ENCODE data around the gene IL21R. TPM values are rescaled to one million over a fixed set of nuclear protein-coding genes. Genes with fewer than 3 reads are reported as not detected.
A peak's percentile ranks its signal among the peaks of the same experiment; 100 is the strongest.

Gene IL21R
- total RNA-seq, 2 experiments from 2014 or later = 61.8 to 73.5 TPM

DNA sequence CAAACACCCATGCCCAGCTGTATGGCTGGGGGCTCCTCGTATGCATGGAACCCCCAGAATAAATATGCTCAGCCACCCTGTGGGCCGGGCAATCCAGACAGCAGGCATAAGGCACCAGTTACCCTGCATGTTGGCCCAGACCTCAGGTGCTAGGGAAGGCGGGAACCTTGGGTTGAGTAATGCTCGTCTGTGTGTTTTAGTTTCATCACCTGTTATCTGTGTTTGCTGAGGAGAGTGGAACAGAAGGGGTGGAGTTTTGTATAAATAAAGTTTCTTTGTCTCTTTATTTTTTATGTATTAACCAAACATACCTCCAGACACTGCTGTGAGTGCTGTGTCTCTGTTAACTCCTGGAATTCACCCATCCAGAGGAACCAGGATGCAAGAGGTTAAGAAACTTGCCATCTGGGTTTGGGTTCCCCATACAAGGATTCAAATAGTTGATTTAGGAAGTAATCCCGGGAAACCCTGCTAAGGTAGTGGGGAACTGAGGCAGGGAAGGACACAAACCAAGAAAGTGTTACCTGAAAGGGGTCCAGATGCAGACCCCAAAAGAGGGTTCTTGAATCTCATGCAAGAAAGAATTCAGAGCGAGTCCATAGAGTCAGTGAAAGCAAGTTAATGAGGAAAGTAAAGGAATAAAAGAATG is 37.4 kb upstream of the IL21R start:
- peak overlapping the region; percentile 92 for H3K27ac Mint-ChIP-seq
- peaks cover 2% of the 10 kb centered on the region for H3K9me3 Mint-ChIP-seq (ENCODE audit: low read depth)
- ATAC-seq (no peak), DNase-seq (peak; percentile 54)
- no peaks in the 10 kb centered on the region for H3K27me3 Mint-ChIP-seq
- intact Hi-C loops (cut with DNase I, micrococcal nuclease) = loop anchor here in 1 of 2 experiments (5.0 kb wide), 1 partner anchor 92 kb away; no protein-coding TSS in a partner anchor
- peaks cover 71% of the 10 kb centered on the region for H3K4me1 Mint-ChIP-seq
- H3K36me3 Mint-ChIP-seq (ENCODE audit: low read depth) = peaks cover 65% of the 10 kb centered on the region
- H3K4me3 Mint-ChIP-seq = no peak overlapping the region
- ChIA-PET POLR2A (interaction anchor here (0.6 to 4.1 kb wide), 5 partner anchors 14 to 127 kb away, joined by 3 to 103 read pairs (median 11); partner anchors contain the start of gene IL21R), CTCF (interaction anchor here (0.7 to 6.6 kb wide), 7 partner anchors 10 to 212 kb away, joined by 3 to 61 read pairs (median 5); no protein-coding TSS in a partner anchor)

DNA sequence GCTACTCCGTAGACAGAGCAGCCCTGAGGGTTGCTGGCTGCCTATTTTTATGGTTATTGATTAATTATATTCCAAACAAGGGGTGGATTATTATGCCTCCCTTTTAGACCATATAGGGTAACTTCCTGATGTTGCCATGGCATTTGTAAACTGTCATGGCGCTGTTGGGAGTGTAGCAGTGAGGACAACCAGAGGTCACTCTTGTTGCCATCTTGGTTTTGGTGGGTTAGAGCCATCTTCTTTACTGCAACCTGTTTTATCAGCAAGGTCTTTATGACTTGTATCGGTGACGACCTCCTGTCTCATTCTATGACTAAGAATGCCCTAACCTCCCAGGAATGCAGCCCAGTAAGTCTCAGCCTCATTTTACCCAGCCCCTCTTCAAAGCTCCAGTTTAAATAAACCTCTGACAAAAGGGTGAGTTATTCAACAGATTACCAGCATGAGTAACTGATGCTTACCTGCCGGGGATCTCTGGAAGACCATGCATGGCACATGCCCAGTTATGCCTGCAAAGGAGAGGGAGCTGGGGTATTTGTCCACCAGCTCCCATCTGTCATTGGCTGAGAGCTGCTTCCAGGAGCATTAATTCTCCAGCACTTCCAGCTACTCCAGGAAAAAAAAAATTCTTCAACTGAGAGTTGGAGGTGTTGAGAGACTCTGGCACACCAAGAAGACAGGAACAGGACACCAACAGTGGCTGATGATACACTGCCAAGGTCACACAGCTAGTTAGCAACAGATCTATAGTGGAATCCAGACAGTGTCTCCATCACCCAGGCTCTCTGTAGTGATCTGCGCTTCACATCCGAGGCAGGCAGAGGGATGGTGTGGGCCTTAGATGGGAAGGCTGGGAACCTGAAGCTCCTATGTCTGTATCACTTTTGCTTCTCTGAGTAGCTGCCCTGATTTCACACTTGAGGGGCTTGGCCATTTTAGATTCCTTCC is 36.6 kb upstream of the IL21R start:
- peak overlapping the region; percentile 92 for H3K27ac Mint-ChIP-seq
- no peak overlapping the region for H3K4me3 Mint-ChIP-seq
- CTCF ChIA-PET = interaction anchor here (0.7 to 6.6 kb wide), 11 partner anchors 10 to 213 kb away, joined by 3 to 61 read pairs (median 5); partner anchors contain the start of gene IL21R
- peaks cover 78% of the 10 kb centered on the region for H3K4me1 Mint-ChIP-seq
- DNase-seq (peak; percentile 41), ATAC-seq (peak; percentile 24)
- intact Hi-C loops (cut with DNase I, micrococcal nuclease) = loop anchor here (2.0 to 5.0 kb wide), 5 partner anchors 37 to 777 kb away; partner anchors contain the start of gene IL21R (in 1 of the 2)
- H3K27me3 Mint-ChIP-seq = no peaks in the 10 kb centered on the region
- peaks cover 10% of the 10 kb centered on the region for H3K9me3 Mint-ChIP-seq (ENCODE audit: low read depth)
- H3K36me3 Mint-ChIP-seq (ENCODE audit: low read depth) = peaks cover 66% of the 10 kb centered on the region
- POLR2A ChIA-PET = interaction anchor here (0.6 to 4.1 kb wide), 13 partner anchors 9 to 1665 kb away, joined by 3 to 103 read pairs (median 5); partner anchors contain the start of genes IL21R and KDM8

- Mint-ChIP-seq H3K9me3 (ENCODE audit: low read depth) (peaks cover 12% of the 10 kb centered on the region), H3K4me3 (peak overlapping the region; percentile 26), H3K27me3 (no peaks in the 10 kb centered on the region), H3K4me1 (peaks cover 86% of the 10 kb centered on the region), H3K36me3 (ENCODE audit: low read depth) (peaks cover 59% of the 10 kb centered on the region), H3K27ac (peak overlapping the region; percentile 98)
- POLR2A ChIA-PET = interaction anchor here (0.6 to 4.1 kb wide), 20 partner anchors 11 to 188 kb away, joined by 3 to 103 read pairs (median 8); partner anchors contain the start of genes IL21R and KDM8
- DNase-seq (peak; percentile 71), ATAC-seq (peak; percentile 8)
- intact Hi-C loops (cut with DNase I, micrococcal nuclease) = loop anchor here (1.0 to 5.0 kb wide), 16 partner anchors 35 to 776 kb away; partner anchors contain the start of genes IL21R (in 2 of the 2), KDM8 (in 1 of the 2) and NSMCE1 (in 1 of the 2)
- CTCF ChIA-PET = interaction anchor here (0.6 to 6.6 kb wide), 33 partner anchors 11 to 800 kb away, joined by 3 to 61 read pairs (median 5); partner anchors contain the start of gene IL21R
Observed at GRCh38 chr16:27366687-27367460, 35.1 kb upstream of the IL21R start.

DNA sequence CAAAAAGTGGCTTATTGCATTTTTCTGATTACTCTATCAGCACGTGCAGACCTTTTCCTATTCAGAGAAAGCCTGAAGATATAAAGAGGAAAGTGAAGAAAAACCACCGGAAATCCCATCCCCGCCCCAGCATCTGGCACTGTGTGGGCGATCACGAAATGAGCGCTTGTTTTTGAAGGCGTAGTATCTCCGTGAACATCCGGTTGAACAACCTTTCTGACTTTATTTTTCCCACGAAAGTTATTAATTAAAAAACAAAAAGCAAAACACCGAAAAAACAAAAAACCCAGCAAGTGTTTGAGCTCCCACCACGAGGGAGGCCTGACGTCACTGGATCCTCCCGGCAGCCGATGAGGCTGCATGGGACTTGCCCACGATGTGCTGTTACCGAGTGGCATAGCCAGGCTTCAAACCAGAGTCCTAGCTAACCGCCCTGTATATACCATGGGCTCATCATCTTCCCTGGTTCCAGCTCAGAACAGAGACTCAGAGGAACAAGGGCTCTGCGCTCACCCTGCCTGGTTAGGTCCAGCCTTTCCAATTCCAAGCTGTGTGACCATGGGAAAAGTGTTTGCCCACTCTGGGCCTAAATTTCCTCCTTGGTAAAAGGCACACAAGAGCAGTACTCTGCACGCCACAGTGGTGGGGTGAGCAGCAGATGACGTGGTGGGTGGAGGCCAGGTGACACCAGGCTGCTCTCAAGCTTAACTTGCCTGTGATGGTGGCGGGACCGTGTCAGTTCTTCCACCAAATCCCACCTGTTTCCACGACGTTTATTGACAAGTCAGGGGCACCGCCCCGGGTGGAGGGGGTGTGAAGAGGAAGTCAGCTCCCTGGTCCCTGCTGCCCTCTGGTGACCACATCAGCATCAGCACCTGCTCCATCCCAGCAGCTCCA is 34.3 kb upstream of the IL21R start:
- Mint-ChIP-seq H3K36me3 (ENCODE audit: low read depth) (peaks cover 51% of the 10 kb centered on the region), H3K4me1 (peaks cover 79% of the 10 kb centered on the region), H3K27ac (peak overlapping the region; percentile 98), H3K9me3 (ENCODE audit: low read depth) (peaks cover 12% of the 10 kb centered on the region), H3K27me3 (no peaks in the 10 kb centered on the region), H3K4me3 (peak overlapping the region; percentile 58)
- ChIA-PET POLR2A (interaction anchor here (0.6 to 4.1 kb wide), 18 partner anchors 10 to 189 kb away, joined by 3 to 103 read pairs (median 6); partner anchors contain the start of genes IL21R and KDM8), CTCF (interaction anchor here (0.7 to 6.6 kb wide), 36 partner anchors 11 to 216 kb away, joined by 3 to 61 read pairs (median 5); partner anchors contain the start of gene IL21R)
- intact Hi-C loops (cut with DNase I, micrococcal nuclease) = loop anchor here (1.0 to 5.0 kb wide), 18 partner anchors 35 to 775 kb away; partner anchors contain the start of genes IL21R (in 2 of the 2), KDM8 (in 1 of the 2) and NSMCE1 (in 1 of the 2)
- DNase-seq = peak; percentile 95
- ATAC-seq = peak; percentile 74

DNA sequence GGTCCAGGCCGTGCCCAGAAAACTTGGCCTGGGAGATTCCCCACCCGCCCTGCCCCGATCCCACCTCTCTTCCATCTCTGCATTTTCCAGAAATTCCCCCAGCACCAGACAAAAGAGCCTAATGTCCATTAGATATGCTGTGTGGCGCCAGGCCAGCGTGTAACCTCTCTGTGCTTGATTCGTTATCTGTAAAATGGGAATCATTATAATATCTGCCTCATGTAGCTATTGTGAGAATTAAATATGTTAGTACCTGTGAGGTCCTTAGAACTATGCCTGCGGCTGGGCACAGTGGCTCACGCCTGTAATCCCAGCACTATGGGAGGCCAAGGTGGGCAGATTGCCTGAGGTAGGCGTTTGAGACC is 33.6 kb upstream of the IL21R start:
- CTCF ChIA-PET = interaction anchor here (0.7 to 6.6 kb wide), 29 partner anchors 10 to 217 kb away, joined by 3 to 61 read pairs (median 5); partner anchors contain the start of gene IL21R
- Mint-ChIP-seq H3K36me3 (ENCODE audit: low read depth) (peaks cover 47% of the 10 kb centered on the region), H3K27me3 (no peaks in the 10 kb centered on the region), H3K27ac (peak overlapping the region; percentile 98), H3K4me1 (peaks cover 78% of the 10 kb centered on the region), H3K9me3 (ENCODE audit: low read depth) (peaks cover 12% of the 10 kb centered on the region), H3K4me3 (peak overlapping the region; percentile 58)
- intact Hi-C loops (cut with DNase I, micrococcal nuclease) = loop anchor here (1.0 to 5.0 kb wide), 3 partner anchors 89 to 213 kb away; no protein-coding TSS in a partner anchor
- DNase-seq (no peak), ATAC-seq (no peak)
- POLR2A ChIA-PET = interaction anchor here (0.7 to 4.1 kb wide), 13 partner anchors 10 to 189 kb away, joined by 3 to 103 read pairs (median 5); partner anchors contain the start of genes IL21R and KDM8

- intact Hi-C loops (cut with DNase I, micrococcal nuclease) = loop anchor here in 1 of 2 experiments (5.0 kb wide), 1 partner anchor 98 kb away; no protein-coding TSS in a partner anchor
- H3K9me3 Mint-ChIP-seq (ENCODE audit: low read depth) = peaks cover 12% of the 10 kb centered on the region
- ChIA-PET CTCF (interaction anchor here (0.8 to 6.6 kb wide), 4 partner anchors 36 to 191 kb away, joined by 3 to 61 read pairs (median 25); no protein-coding TSS in a partner anchor), POLR2A (no interaction called here)
- H3K4me3 Mint-ChIP-seq = no peak overlapping the region
- H3K4me1 Mint-ChIP-seq = peaks cover 64% of the 10 kb centered on the region
- peak overlapping the region; percentile 65 for H3K27ac Mint-ChIP-seq
- DNase-seq = no peak
- ATAC-seq = no peak
- H3K36me3 Mint-ChIP-seq (ENCODE audit: low read depth) = peaks cover 32% of the 10 kb centered on the region
- no peaks in the 10 kb centered on the region for H3K27me3 Mint-ChIP-seq
Observed at GRCh38 chr16:27369806-27370205, 32.2 kb upstream of the IL21R start.

GRCh38 chr16:27370318-27370717 is 31.7 kb upstream of the IL21R start:
- Mint-ChIP-seq H3K27me3 (no peaks in the 10 kb centered on the region), H3K4me3 (no peak overlapping the region), H3K36me3 (ENCODE audit: low read depth) (peaks cover 27% of the 10 kb centered on the region), H3K9me3 (ENCODE audit: low read depth) (peaks cover 12% of the 10 kb centered on the region), H3K27ac (peak overlapping the region; percentile 65), H3K4me1 (peaks cover 59% of the 10 kb centered on the region)
- DNase-seq = no peak
- ChIA-PET POLR2A (no interaction called here), CTCF (interaction anchor here (1.0 to 6.6 kb wide), 4 partner anchors 16 to 191 kb away, joined by 3 to 47 read pairs (median 3); no protein-coding TSS in a partner anchor)
- ATAC-seq = no peak
- intact Hi-C loops (cut with DNase I, micrococcal nuclease) = no loop called here

DNA sequence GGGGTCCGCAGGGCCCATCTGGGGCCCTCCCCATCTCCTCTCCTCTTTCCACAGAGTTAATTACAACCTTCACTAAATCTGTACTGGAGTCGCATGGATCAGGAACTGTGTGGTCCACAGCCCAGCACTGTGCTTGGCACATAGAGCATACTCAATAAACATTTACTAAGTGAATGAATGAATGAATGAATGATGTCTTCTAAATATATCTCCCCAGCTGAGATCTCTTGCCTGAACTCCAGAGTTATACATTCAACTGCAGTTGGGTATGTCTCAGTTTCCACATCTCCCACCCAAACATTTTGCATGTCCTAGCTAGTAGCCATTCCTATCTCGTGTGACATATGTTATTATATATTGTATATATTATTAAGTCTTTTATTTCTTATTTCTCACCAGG is 28.7 kb upstream of the IL21R start:
- H3K4me1 Mint-ChIP-seq = peaks cover 50% of the 10 kb centered on the region
- H3K27me3 Mint-ChIP-seq = no peaks in the 10 kb centered on the region
- DNase-seq (no peak), ATAC-seq (no peak)
- no peak overlapping the region for H3K27ac Mint-ChIP-seq
- ChIA-PET POLR2A (interaction anchor here (1.2 to 1.5 kb wide), 2 partner anchors 34 to 136 kb away, joined by 6 to 12 read pairs; no protein-coding TSS in a partner anchor), CTCF (interaction anchor here (0.6 to 1.7 kb wide), 11 partner anchors 14 to 262 kb away, joined by 3 to 7 read pairs (median 5); no protein-coding TSS in a partner anchor)
- intact Hi-C loops (cut with DNase I, micrococcal nuclease) = no loop called here
- H3K36me3 Mint-ChIP-seq (ENCODE audit: low read depth) = peaks cover 16% of the 10 kb centered on the region
- peaks cover 12% of the 10 kb centered on the region for H3K9me3 Mint-ChIP-seq (ENCODE audit: low read depth)
- no peak overlapping the region for H3K4me3 Mint-ChIP-seq

DNA sequence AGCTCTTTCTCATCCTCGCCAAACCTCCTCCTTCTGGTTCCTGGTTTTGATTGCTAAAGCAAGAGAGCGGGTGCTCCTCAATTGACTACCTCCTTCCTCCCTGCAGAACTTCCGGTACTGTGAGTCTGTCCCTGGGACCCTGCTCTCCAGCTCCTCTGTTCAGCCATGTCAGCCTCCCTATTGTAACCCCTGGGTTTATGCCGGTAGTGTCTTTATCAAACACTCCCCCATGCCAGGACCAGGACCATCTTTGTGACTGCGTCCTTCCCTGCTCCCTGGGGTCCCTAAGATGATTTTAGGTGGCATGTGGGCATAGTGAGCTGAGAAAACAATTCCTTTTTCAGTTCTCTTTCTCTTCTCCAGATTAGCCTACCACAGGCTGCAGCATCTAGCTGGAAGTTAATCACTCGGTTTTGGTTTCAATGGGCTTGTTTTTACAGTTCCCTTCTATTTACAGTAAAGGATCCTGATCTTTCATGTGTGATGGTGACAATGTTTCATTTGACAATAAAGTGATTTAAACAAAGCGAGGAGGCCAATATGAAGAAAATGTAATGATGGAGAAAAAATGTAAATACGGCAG is 27.7 kb upstream of the IL21R start:
- DNase-seq = peak; percentile 49
- H3K27me3 Mint-ChIP-seq = no peaks in the 10 kb centered on the region
- H3K36me3 Mint-ChIP-seq (ENCODE audit: low read depth) = peaks cover 16% of the 10 kb centered on the region
- peaks cover 51% of the 10 kb centered on the region for H3K4me1 Mint-ChIP-seq
- no peak overlapping the region for H3K4me3 Mint-ChIP-seq
- ATAC-seq = peak; percentile 28
- intact Hi-C loops (cut with DNase I, micrococcal nuclease) = loop anchor here (1.0 to 2.0 kb wide), 3 partner anchors 28 to 82 kb away; partner anchors contain the start of gene IL21R (in 1 of the 2)
- H3K9me3 Mint-ChIP-seq (ENCODE audit: low read depth) = peaks cover 12% of the 10 kb centered on the region
- ChIA-PET CTCF (interaction anchor here (0.8 to 3.2 kb wide), 13 partner anchors 10 to 219 kb away, joined by 3 to 51 read pairs (median 4); partner anchors contain the start of genes IL21R and KDM8), POLR2A (interaction anchor here (0.6 to 2.2 kb wide), 19 partner anchors 9 to 195 kb away, joined by 3 to 31 read pairs (median 5); partner anchors contain the start of genes GTF3C1, IL21R, KATNIP and KDM8)
- H3K27ac Mint-ChIP-seq = no peak overlapping the region

Data from activated CD4-positive, alpha-beta T cell treated with anti-CD3 and anti-CD28 coated beads for 36 hours (primary cell).